Pons (tissue), 1 donor: ENCODE results near the gene JMJD1C.

Experiments
- DNase-seq: peaks from one replicate; pipeline ENCODE4 v3.0.0-alpha.2; 2016; ENCODE audit warnings: low spot score

JMJD1C gene

DNA sequence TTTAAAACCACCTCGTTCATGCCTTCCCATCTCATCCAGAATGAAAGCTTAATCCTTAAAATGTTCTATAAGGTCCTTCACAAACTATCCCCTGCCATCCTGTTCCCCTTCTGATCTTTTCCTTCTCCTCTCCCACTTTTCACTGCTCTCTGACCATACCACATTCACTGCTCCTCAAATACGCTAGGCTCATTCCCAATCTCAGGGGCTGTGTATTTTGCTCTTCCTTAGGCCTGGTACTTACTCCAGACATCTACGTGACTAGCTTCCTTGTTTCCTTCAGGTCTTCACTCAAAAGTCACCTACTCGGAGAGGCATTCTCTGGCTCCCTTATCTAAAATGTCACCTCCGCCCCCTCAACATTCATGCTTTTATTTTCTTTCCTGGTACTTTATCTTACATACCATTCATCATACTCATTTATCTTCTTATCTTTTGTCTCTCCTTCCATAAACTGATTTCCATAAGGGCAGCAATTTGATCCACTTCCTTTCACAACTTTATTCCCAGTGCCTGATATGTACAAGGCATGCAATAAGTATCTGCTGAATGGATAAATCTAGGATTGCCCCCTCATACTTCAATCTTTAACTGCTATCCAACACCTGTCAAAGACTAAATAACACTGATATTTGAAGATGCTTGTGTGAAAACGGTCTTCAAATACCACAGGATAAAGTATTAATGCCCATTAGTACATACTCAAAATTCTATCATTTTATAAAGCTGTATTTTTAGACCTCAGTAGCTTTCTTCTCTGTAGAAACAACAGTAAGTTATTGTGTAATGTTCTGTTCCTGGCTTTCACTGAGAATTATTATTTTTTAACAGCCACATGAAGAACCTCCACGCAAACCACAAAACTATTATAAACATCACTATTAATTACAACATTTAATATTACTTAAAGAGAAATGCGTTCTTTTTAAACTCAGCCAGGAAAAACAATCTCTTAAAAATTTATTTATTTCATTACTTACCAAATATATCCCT is 27.0 kb downstream of the JMJD1C start:
- no peak for DNase-seq

DNA sequence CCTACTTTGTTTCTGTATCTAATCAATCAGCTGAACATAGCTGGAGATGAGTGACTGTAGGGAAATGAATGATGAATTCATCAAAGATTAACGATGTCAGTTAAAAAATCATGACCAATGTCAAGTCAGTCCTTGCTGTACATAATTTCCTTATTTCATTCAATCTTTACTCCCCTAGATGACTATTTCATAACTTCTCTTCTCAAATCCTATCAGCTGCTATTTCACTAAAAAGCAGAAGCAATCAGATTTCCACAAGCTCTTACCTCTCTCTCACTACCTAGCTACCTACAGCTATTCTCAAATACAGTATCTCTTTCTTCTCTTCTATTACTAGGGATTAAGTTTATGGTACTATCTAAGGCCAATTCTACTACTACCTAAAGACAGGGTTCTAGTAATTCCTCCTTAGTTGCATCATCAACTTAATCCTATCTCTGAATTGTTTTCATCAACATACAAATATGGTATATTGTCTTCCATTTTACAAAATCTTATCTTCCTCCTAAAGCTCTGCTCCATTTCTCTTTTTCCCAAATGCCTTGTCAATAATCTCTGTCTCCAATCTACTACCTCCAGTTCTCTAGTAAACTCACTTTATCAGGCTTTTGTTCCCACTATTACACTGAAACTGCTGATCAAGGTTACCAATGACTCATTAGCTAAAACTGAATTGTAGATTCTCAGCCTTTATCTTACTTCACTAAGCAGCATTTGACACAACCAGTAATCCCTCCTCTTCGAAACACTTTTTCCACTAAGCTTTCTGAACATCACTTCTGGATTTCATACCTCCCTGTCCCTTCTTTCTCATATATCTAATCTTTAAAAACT is 28.4 kb downstream of the JMJD1C start:
- no peak for DNase-seq

GRCh38 chr10:63436225-63436624 is 29.6 kb downstream of the JMJD1C start:
- DNase-seq = no peak

- DNase-seq = no peak
These were observed 30.6 kb downstream of the JMJD1C start for GRCh38 chr10:63434866-63435854.

DNA sequence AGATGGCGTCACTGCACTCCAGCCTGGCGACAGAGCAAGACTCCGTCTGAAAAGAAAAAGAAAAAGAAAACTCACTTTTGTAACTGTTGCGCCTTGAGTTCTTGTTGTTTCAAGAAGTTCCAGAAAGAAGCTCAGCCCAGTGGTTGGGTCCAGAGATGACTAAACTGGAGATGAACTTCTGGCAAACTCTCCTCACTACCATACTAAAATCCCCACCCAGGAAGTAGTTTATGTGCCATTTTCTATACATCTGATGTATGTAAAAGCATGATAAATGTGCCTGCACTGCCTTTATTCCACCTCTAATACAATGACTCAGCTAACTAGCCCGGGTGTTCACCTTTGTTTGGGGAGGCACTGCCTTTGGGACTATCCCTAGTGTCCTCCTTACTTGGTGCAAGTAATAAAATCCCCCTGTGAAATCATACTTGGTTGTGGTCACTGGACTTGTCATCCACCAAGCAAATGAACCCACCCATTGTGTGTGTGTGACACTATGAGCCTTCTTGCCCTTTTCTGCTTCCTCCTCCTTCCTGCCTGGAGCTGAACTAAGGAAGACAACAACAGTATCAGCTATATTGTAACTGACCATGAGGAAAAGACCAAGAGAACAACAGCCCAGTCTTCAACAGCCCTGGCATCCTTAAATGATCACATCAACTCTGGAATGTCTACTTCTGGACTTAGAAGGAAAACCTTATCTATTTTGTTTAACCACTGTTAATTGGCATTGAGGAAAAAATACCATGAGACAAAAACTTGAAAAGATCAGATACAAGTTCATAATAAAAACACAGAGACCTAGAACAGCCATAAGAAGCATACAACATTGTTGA is 33.6 kb downstream of the JMJD1C start:
- no peak for DNase-seq

DNA sequence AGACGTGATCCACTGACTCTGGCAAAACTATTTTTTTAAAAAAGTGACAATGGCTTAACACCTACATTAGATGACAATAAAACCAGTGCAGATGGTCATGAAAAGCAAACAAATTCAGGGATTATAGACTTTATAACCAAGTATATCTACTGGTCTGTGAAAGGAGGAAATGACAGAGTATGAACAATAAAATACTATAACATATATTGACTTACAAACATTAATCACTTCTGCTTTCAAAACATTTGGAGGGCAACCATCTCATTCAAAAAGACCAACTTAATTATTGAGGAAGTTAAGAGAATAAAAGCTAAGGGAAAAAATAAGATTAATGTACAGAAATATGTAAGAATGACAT is 34.8 kb downstream of the JMJD1C start:
- no peak for DNase-seq

DNA sequence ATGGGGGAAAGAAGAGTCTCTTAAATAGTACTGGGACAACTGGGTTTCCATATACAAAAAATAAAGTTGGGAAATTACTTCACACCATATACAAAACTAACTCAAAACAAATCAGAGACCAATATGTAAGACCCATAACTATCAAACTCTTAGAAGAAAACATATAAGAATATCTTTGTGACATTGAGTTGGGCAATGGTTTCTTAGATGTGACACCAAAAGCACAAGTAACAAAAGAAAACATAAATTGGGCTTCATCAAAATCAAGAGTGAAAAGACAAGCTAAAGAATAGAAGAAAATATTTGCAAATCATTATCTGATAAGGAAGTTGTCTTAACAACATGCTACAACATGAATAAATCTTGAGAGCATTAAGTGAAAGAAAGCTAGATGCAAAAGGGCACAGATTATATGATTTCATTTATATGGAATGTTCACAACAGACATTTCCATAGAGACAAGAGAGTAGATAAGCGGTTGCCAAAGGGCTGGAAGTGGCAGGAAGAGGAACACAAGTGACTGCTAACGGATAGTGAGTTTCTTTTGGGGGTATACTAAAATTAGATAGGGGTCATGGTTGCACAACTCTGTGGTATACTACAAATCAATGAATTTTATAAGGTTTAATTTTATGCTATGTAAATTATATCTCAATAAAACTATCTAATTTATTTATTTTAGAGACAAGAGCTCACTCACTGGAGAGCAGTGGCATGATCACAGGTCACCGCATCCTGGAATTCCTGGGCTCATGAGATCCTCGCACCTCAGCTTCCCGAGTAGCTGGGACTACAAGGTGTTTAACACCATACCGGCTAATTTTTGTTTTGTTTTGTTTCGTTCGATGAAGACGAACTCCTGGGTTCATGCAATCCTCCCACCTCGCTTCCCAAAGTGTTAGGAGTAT is 35.4 kb downstream of the JMJD1C start:
- DNase-seq = no peak

GRCh38 chr10:63429281-63429680 is 36.5 kb downstream of the JMJD1C start:
- DNase-seq = no peak

DNA sequence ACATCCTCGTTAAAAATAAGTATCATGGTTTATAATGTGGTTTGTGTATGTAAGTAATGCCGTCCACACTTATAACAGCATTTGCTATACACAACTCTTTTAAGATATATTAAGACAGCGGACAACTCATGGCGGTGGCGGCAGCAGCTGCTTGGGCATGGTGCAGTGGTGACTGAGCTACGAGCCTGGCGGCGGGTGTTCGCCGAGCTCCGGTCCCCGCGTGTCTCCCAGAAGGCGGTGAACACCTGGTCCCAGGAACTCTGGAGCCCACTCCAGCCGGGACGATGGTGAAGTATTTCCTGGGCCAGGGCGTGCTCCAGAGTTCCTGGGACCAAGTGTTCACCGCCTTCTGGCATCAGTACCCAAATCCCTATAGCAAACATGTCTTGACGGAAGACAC is 38.8 kb downstream of the JMJD1C start:
- DNase-seq = no peak

GRCh38 chr10:63425512-63425911 is 40.3 kb downstream of the JMJD1C start:
- no peak for DNase-seq

GRCh38 chr10:63424576-63424975 is 41.2 kb downstream of the JMJD1C start:
- no peak for DNase-seq

GRCh38 chr10:63423494-63423893 is 42.3 kb downstream of the JMJD1C start:
- no peak for DNase-seq

DNA sequence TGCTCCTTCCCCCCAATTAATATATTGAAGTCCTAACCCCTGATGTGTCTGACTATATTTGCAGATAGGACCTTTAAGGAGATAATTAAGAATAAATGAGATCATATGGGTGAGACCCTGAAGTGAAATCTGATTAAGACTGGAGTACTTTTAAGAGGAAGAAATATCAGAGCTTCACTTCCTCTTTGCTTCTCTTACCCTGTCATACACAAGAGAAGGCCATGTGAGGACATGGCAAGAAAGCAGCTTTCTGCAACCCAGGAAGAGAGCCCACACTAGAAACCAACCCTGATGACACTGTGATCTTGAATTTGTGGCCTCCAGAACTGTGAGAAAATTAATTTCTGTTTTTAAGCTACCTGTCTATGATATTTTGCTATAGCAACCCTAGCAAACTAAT is 44.2 kb downstream of the JMJD1C start:
- DNase-seq = peak; percentile 58

- no peak for DNase-seq
These were observed 49.4 kb downstream of the JMJD1C start for GRCh38 chr10:63416376-63416775.

GRCh38 chr10:63415640-63416244 is 50.0 kb downstream of the JMJD1C start:
- DNase-seq = peak; percentile 25

DNA sequence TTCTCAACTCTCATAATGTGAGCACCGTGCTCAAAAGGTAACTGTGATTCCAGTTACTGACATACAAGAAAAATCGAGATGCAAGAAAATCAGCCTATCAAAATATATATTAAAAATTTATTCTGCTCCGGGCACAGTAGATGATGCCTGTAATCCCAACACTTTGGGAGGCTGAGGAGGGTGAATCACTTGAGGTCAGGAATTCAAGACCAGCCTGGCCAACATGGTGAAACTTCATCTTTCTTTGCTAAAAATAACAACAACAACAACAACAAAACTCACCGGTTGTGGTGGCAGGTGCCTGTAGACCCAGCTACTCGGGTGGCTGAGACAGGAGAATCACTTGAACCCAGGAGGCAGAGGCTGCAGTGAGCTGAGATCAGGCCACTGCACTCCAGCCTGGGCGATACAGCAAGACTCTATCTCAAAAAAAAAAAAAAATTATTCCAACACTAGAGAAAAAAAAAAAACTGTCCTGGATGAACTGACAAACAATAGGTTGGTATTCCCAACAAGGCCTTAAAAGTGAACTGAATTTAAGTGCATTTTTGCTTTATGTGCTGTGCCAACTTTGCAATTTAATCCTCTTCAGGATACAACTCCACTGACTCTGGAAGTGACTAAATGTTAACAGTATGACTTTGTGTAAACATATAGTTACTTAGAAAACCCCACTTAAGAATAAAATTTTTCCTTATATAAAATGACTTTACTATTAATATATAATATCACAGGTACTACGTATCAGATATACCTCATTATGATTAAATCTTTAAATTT is 51.1 kb downstream of the JMJD1C start:
- no peak for DNase-seq

DNA sequence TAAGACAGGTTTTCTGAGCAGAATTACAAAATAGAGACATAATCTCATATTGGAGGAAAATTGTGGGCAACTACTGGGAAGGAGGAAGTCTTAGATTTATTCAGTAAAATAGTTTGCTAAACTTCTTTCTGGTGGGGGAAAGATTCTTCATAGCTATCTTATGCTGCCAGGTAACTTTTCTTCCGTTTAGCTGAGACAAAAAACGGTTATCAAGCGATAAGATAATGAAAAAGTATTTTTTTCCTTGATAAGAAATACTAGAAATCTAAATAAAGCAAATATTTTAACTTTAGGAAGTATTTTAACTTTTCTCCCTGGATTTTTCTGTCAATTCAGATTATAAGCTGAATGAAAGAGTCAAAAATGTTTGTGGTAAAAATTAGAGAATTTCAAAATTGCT is 52.3 kb downstream of the JMJD1C start:
- no peak for DNase-seq

GRCh38 chr10:63412304-63412703 is 53.5 kb downstream of the JMJD1C start:
- DNase-seq = no peak

- no peak for DNase-seq
These were observed 55.1 kb downstream of the JMJD1C start for GRCh38 chr10:63410633-63411032.
